Non-pigmented ciliary epithelial cell (primary cell): Measurements from ENCODE around the gene VAMP4.
"Not testable (repeated sequence)": the region's sequence is repeated elsewhere in the genome, so short reads cannot be mapped to it uniquely, and the experiment has no call there.

Source experiments
- DNase-seq: peaks from one replicate; pipeline ENCODE4 v3.0.0-alpha.2; 2010; ENCODE audit warnings: low read depth

Gene VAMP4

DNA sequence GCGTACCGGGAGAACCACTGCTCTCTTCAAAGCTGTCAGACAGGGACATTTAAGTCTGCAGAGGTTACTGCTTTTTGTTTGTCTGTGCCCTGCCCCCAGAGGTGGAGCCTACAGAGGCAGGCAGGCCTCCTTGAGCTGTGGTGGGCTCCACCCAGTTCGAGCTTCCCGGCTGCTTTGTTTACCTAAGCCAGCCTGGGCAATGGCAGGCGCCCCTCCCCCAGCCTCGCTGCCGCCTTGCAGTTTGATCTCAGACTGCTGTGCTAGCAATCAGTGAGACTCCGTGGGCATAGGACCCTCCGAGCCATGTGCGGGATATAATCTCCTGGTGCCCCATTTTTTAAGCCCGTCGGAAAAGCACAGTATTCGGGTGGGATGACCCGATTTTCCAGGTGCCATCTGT is 46.1 kb downstream of the VAMP4 start:
- not testable (repeated sequence) for DNase-seq

DNA sequence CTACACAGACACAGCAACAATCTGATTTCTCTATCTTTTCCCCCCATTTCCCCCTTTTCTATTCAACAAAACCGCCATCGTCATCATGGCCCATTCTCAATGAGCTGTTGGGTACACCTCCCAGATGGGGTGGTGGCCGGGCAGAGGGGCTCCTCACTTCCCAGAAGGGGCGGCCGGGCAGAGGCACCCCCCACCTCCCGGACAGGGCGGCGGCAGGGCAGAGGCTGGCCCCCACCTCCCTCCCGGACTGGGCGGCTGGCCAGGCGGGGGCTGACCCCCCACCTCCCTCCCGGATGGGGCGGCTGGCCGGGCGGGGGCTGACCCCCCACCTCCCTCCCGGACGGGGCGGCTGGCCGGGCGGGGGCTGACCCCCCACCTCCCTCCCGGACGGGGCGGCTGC is 48.3 kb downstream of the VAMP4 start:
- DNase-seq, result not testable (repeated sequence)

DNA sequence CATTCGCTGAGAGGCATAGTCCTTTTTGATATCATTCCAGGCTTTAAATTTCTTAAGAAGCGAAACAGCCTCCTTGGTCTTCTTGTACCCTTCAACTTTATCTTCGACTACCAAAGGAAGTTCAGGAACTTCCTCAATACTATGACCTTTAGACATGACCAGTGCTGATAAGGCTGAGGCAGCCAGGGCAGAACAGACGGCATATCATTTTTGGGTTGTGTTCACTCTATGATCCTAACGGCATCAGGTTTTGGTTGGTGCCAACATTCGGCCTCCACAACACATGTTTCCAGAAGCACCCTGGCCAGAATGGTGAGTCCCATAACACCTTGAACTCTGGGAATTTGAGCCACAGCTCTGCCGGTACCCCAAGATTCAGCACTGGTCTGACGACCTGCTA is 58.0 kb downstream of the VAMP4 start:
- DNase-seq, result no peak

DNA sequence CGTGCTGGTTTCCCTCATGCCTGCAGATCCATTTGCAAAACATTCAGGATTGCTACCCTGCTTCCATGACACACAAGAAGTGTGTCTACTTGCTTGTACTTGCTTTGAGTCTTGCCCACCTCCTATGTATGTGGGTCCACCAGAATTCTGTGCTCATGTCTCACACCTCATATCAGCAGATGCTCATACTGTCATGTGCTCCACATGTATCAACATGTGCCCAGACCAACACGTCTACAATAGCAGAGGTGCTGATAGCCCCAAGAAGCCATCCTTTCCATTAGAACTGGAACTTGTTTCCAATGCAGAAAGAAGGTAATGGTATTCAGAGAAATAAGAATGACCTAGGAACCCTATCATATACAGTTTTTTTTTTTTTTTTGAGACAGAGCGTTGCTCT is 61.5 kb downstream of the VAMP4 start:
- DNase-seq, result no peak

DNA sequence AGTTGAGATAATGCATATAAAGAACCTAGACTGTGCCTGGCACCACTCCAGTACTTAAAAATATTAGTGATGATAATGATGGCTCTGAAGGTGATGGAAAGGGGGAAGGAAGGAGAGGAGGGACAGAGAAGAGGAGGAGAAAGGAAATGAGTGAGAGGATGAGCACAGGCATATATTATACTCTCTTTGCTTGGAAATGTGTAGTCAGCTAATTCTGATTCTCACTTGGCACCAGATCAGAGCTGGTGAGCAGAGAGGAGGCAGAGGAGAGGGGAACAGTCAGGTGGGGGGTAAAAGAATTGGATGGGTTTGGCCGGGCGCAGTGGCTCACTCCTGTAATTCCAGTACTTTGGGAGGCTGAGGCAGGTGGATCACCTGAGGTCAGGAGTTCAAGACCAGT is 65.0 kb downstream of the VAMP4 start:
- DNase-seq, result no peak

DNA sequence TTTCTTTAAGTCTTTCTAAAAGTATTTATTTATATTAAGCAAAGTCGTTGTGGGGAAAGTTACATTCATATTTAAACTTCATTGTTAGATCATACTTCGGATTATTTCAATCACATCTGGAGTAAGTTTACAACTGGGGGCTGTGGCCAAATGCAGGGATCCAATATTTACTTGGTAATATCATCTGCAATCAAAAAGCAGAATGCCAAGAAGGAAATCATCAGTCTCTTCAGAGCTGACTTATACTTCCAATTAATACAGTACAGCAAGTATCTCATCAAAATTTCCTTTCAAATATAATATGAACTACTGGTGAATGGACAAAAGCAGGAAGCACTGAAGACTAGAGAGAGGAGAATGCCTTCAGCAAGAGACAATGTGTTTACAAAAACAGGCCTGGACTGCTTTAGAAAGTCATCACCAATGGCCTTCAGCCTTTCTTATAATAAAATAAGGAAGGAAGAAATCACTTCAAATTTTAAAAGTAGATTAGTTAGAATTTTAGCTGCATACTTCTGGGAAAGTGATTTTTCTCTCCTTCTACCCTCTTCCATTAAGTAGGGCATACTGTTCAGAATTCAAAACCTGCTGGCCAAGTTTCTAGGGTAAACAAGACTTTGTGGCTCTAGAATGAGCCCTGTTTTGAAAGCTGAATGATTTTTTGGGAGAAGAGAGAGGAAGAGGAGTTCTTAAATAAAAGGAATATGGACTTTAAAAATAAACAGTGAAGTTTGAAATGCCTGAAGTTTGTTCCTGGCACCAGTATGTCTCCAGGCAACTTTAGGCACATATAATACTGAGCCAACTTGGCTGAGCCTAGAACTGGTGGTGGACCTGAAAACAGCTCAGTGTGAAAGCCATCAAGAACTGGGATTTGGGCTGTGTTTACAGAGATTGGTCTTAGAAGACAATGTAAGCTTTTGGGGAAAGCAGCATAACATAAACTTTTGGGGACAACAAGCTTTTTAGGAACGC is 67.1 kb downstream of the VAMP4 start:
- no peak for DNase-seq

DNA sequence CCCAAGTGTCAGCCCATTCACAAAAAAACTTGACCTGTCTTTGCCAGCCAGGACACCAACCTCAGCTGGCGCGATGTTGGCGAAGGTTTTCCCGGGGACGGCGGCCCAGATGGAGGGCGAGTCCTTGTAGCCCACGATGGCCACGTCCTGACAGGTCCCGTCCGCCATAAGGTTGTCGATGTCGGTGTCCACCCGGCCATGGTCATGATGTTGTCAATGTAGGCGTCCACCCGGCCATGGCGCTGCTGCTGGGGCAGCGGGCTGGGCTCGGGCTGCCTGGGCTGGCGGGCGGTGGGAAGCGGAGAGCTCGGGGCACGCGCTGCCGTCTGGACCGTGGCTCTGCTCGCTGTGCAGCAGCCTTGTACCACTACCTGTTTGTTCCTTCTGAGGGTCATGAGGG is 71.1 kb downstream of the VAMP4 start:
- DNase-seq, result no peak

DNA sequence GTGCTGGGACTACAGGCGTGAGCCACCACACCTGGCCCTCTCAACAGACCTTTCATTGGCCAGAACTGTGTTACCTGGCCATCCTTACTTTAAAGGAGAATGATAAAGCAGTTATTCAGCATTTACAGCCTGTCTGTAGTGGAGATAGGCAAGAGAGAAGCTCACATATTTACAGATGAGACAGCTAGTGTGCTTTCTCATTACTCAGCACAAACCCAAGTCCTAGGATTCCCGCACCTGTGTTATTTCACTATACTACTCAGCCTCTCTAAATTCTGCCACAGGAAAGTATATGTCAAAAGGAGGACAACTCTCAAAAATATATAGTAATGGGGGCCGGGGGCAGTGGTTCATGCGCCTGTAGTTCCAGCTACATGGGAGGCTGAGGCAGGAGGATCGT is 73.5 kb downstream of the VAMP4 start:
- no peak for DNase-seq

DNA sequence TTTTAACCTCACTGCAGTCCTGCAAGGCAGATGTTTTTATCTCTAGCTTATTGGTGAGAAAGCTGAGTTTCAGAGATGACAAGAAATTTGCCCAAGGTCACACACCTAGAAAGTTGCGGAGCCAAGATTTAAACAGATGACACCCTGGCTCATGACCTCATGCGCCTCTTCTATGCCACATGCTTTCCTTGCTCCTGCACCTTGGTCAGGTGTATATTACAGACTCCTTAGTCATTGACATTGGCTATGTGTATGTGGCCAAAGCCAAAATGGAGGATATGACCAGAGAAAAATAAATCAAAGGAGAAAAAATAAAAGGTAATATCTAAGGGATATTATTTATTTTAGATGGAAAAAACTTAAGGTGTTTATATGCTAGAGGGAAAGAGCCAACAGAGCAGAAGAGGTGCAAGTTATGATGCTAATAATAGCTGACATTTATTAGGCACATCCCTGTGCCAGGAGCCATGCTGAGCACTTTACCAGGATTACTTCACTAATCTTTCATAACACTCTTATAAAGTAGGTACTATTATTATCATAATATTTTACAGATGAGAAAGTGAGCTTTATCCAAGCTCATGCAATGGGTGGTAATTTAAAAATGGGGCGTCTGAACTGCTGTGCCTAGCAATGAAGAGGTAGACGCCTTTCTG is 75.6 kb downstream of the VAMP4 start:
- no peak for DNase-seq

DNA sequence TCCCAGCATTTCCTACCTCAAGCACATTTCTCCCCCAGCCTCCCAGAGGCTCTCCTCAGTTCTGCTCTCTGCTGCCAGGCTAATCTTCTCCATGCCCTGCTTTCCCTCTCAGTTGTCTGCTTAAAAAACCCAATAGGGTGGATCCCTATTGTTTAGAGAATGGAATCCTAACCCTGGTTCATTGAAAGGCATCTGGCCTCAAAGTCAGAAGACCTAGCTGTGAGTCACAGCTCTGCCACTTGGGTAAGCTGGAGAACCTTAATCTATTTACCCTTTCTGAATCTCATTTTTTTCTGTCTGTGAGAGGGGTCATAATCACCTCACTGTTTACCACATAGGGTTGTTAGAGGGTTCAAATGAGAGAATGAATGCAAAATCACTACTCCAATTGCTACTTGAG is 76.9 kb downstream of the VAMP4 start:
- no peak for DNase-seq

DNA sequence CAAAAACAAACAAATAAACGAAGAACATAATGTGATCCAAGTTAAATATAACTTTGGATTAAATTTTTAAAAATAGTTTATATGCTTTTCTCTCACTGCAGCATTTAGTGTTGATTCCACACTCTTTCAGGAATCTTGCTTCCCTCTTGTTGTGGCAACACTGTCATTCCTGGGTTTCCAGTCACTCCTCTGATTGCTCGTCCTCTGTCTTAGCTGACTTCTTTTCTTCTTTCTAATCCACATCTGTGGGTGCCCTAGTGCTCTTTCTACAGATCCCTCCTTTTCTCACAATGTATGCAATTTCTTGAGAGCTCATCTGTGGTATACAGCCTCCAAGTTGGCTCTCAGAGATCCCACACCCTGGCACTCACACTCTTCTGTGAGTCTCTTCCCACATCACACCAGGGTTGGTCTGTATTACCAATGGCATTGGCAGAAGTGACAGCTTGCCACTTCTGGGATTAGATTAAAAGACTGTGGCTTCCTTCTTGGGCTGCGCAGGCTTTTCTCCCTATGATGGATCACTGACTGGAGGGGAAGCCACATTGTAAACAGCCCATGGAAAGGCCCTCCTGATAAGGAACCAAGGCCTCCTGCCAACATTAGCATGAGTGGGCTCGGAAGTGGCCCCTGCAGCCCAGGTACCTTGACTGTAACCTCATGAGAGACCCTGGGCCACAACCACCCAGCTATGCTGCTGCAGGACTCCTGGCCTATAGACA is 77.8 kb downstream of the VAMP4 start:
- DNase-seq, result no peak

DNA sequence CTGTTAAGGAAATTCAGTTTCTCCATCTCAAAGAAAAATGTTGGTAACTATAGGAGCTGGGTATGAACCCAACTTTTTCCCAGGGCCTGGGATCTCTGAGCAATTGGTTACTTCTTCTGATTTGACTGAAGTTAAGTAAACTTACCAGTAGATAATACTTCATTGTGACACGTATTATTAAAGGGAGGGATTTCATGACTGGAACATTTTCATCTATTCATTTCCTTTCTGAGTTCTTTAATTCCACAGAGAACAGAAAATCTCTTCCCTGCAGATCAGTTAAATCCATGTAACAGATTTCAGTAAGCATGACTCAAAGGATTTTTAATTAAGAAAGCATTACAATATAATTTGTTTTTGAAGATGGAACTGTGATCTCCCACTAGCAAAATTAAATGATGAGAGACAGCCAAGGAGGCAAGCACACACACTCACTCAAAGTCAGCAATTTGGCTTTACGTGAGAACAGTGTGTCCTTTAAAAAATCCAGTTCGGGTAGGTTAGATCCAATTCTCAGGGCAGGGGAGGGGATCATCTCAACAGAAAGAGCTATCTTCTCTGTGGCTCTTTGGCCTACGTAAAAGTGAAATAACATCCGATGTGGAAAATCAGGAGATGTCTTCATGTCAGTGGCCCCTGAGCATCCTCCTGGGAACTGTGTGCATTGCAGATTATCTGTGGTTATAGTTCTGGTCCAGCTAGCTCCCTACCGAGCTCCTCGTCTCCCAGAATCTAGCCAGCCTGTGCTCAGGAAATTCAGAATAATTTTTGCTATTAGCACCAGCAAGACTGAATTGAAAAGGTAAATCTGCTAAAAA is 78.6 kb downstream of the VAMP4 start:
- DNase-seq, result no peak

DNA sequence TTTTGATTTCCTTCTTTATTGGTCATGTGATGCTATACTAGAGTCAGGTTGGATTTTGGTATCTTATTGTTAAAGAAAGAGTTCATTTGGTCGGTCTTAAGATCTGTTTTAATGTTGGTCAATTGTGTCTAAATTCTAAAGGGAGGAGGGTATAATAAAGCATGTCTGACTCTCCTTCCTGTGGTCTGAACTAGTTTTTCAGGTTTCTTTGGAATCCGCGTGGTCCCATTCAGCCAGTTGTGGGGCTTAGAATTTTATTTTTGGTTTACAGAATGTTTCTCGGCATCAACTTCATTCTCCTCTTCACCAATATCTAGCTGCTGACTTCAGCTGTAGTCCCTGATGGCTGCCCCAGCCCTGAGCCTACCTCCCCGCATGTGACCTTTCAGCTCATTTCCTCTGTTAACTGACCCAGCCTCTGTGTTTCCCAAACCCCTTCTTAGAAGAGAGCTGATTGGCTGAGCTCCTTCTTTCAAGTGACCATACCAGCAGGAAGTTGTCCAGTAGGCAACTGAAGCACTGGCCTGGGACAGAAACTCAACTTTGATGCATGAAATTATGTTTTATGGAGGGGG is 80.7 kb downstream of the VAMP4 start:
- DNase-seq, result no peak

DNA sequence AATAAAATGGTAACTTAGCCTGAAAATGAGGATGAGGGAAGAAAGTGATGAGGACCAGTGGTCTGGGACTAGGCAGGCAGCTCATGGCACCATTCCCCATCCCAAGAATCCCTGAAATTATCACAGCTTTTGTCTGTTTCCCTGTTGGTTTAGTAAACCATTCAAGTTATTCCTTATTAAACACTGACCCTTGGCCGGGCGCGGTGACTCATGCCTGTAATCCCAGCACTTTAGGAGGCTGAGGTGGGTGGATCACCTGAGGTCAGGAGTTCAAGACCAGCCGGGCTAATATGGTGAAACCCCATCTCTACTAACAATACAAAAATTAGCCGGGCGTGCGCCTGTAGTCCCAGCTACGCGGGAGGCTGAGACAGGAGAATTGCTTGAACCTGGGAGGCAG is 85.7 kb downstream of the VAMP4 start:
- not testable (repeated sequence) for DNase-seq

DNA sequence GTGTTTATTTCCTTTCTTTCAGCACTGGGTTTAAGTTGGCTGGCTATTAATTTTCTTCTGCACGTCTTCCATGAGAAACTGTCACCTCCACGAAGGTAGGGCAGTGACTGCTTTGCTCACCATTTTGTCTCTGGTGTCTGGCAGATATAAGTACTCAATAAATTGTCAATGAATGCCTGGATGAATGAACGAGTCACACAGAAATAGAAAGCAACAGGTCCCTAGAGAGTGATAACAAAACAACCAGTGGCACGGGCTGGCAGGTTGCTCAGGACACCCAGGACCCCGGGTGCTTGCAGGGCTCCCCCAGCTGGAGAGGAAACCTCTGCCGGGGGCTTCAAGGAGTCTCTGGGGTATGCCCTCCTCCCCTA is 86.1 kb downstream of the VAMP4 start:
- DNase-seq, result no peak

DNA sequence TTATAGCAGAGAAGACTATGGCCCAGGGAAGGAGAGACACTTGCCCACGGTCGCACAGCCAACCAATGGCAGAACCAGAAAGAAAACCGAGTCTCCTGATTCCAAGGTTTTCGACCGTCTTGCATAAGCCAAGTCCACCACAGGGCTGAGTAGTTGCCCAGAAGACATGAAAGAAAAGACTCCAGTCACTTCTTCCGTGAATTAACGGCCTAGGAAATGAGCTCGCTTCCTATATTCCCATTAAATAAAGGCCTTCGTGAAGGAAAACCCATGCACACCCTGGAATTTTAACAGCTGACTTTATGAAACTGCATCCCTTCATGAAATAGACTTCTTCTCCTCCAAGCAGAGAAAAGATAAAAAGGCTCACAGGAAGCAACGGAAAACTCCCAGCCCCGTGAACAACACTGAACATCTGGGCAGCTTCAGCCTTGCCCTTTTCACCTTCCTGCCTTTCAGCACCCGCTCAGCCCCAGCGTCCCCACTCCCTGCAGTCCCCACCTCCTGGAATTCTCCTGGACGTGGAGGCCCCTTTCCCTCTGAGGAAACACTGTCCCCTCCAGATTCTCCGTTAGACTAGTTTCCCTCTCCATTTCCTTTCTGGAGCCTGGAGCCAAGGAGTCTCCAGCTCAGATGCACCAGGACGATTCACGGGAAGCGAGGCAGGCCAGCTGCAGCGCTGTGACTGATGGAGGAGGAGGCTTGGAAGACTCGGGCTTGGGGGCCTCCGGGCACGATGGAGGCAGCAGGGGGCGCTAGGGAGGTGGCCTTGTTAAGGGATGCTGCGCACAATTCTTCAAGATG is 86.7 kb downstream of the VAMP4 start:
- DNase-seq, result no peak

DNA sequence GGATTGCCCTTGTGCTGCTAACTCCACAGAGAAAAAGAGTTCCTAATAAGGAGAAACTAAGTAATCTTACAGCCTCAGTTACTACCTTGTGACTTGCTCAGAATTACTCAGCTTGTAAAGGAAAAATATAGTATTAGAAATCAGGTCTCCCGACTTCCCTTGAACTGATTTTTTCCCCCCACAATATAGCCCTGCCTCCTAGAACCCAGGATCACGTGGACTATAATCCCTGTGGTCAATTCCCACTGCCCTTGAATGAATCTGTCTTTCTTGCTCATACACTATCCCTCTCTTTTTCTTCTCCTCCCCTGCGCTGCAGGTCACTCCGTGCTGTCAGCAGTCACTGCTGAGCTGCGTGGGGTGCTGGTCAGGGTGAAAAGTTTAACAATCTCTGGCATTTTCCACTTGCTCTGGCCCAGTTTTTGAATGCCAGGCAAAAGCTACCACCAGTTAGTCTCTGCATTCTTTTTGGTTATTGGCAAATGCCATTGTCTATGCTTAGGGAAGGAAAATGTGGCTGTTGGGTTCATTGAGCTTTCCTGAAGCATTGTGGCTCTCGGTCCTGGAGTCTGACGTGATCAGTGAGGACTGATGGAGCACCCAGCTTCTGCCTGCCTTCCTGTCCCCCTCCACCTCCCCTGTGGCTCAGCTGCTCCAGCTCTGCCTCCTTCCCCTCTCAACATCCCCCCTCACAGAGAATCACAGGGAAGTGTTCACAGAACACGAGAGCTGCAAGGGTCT is 87.5 kb downstream of the VAMP4 start:
- peak; percentile 36 for DNase-seq

DNA sequence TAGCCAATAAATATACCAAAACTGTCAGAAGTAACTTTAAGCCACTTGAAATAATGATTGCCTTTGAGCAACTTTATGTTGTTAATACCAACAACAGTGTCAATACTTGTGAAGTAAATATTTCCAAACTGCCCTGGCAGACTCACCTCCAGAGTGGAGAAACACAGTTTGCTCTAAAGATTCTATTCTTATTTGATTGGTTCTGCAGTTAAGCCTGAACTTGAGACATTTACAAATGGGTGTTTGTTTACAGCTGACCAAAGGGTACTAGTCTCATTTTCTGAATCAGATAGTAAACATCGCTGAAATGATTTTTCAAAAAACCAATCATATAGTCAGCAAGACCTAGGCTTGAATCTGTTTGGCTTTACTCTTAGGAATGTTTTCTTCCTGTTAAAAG is 88.1 kb downstream of the VAMP4 start:
- no peak for DNase-seq

DNA sequence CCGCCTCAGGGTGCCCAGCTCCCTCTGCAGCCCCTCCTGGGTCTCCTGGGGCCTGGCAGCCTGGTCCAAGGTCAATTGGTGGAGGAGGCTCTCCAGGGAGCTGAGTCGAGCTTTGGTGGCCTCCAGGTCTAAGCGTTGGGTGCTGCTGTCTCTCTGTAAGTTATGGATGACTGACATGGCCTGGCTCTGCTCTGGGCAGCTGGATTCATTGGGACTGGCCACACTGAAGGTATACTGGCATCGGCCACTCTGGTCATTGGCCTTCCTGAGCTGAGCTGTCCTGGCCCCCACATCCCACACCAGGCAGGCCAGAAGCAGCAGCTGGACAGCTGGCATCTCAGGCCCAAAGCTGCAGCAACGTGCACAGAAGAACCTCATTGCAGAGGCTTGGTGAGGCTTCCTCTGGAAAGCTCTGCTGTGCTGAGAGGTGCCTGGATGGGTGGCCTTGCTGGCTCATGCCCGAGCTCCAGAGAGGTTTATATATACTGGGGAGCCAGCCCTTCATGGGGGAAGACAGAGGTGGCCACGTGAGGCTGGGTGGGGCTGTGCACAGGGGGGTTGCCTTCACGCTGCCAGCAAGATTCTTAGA is 89.5 kb downstream of the VAMP4 start, which contains the start of gene MYOC:
TSS of gene MYOC (minus strand) at position 455 of the 589 bp plus-strand sequence. CDS start at position 378, 77 bp downstream.
- DNase-seq, result no peak
